Activated T-cell treated with anti-CD3 and anti-CD28 coated beads for 1 hour (primary cell): ENCODE data around the gene BORA.
"Not testable (repeated sequence)": the region's sequence is repeated elsewhere in the genome, so short reads cannot be mapped to it uniquely, and the experiment has no call there.

Source experiments
- DNase-seq: peaks from one replicate; pipeline ENCODE4 v3.0.0-alpha.2; 2020; ENCODE audit warnings: low read depth

Gene BORA

GRCh38 chr13:72727417-72728289, at the start of gene BORA, which contains the start of gene MZT1:
TSS of gene BORA (plus strand) at chr13:72727923. CDS start at chr13:72728941, 1,018 bp downstream.
TSS of gene MZT1 (minus strand) at chr13:72727629. CDS start at chr13:72727602, 27 bp downstream.
- DNase-seq = peak; percentile 85

- DNase-seq = no peak
Observed at GRCh38 chr13:72678312-72678711, 49.4 kb upstream of the BORA start.

GRCh38 chr13:72680353-72680752, 47.4 kb upstream of the BORA start:
- DNase-seq = no peak

- DNase-seq = no peak
Observed at GRCh38 chr13:72686766-72687165, 41.0 kb upstream of the BORA start.

- no peak for DNase-seq
Observed at GRCh38 chr13:72689181-72689696, 38.5 kb upstream of the BORA start.

- no peak for DNase-seq
Observed at GRCh38 chr13:72692884-72693514, 34.7 kb upstream of the BORA start.

GRCh38 chr13:72693832-72694231, 33.9 kb upstream of the BORA start:
- DNase-seq = no peak

- no peak for DNase-seq
Observed at GRCh38 chr13:72694314-72694713, 33.4 kb upstream of the BORA start.

- DNase-seq = no peak
Observed at GRCh38 chr13:72696579-72696978, 31.1 kb upstream of the BORA start.

GRCh38 chr13:72698164-72698563, 29.6 kb upstream of the BORA start:
- no peak for DNase-seq

GRCh38 chr13:72700509-72700908, 27.2 kb upstream of the BORA start:
- no peak for DNase-seq

- DNase-seq = no peak
Observed at GRCh38 chr13:72716776-72717175, 10.9 kb upstream of the BORA start.

GRCh38 chr13:72726185-72726584, 1.5 kb upstream of the BORA start:
- not testable (repeated sequence) for DNase-seq

GRCh38 chr13:72726726-72727416, 852 bp upstream of the BORA start:
- DNase-seq = peak; percentile 19

- no peak for DNase-seq
Observed at GRCh38 chr13:72728290-72728605, 525 bp downstream of the BORA start.

- DNase-seq = no peak
Observed at GRCh38 chr13:72737033-72737432, 9.3 kb downstream of the BORA start.

- no peak for DNase-seq
Observed at GRCh38 chr13:72740015-72740414, 12.3 kb downstream of the BORA start.

- no peak for DNase-seq
Observed at GRCh38 chr13:72745260-72745659, 17.5 kb downstream of the BORA start.

GRCh38 chr13:72751220-72751619, 23.5 kb downstream of the BORA start:
- no peak for DNase-seq

GRCh38 chr13:72754111-72754510, 26.4 kb downstream of the BORA start:
- DNase-seq = no peak

GRCh38 chr13:72757792-72758535, 30.2 kb downstream of the BORA start:
- DNase-seq = no peak

- DNase-seq = no peak
Observed at GRCh38 chr13:72760189-72760588, 32.5 kb downstream of the BORA start.
